IMR-90 (cell line): ENCODE measurements around the gene PPP2R2D.

Experiments
- CHD1 ChIP-seq: IDR thresholded peaks from 2 replicates; pipeline ENCODE4 v1.6.1; 2012; ENCODE audit warnings: low read depth, low read length, improper control_type of control experiment
- CTCF ChIP-seq: conservative IDR thresholded peaks from 2 replicates; pipeline ENCODE4 v1.5.1; 2012; ENCODE audit warnings: mild to moderate bottlenecking, low read depth, low read length, improper control_type of control experiment
- FOS ChIP-seq: fragments of 150-350 bp; IDR thresholded peaks from 2 replicates; pipeline ENCODE4 v1.6.1; 2016; ENCODE audit warnings: low read depth, low read length
- MAFK ChIP-seq: IDR thresholded peaks from 2 replicates; pipeline ENCODE4 v1.6.1; 2012; ENCODE audit warnings: low read depth, low read length, improper control_type of control experiment
- MAZ ChIP-seq: IDR thresholded peaks from 2 replicates; pipeline ENCODE4 v1.6.1; 2012; ENCODE audit warnings: low read depth, mild to moderate bottlenecking, low read length, improper control_type of control experiment, moderate library complexity, borderline replicate concordance
- MXI1 ChIP-seq: IDR thresholded peaks from 2 replicates; pipeline ENCODE4 v1.6.1; 2012; ENCODE audit warnings: low read depth, mild to moderate bottlenecking, low read length, moderate library complexity, borderline replicate concordance
- NFE2L2 ChIP-seq: fragments of 150-350 bp; IDR thresholded peaks from 2 replicates; pipeline ENCODE4 v1.6.1; 2016; ENCODE audit warnings: low read depth, mild to moderate bottlenecking, low read length
- POLR2A ChIP-seq: IDR thresholded peaks from 2 replicates; pipeline ENCODE4 v1.6.1; 2012; ENCODE audit warnings: mild to moderate bottlenecking, low read depth, low read length
- RAD21 ChIP-seq: IDR thresholded peaks from 2 replicates; pipeline ENCODE4 v1.6.1; 2012; ENCODE audit warnings: low read length, improper control_type of control experiment
- RCOR1 ChIP-seq: IDR thresholded peaks from 2 replicates; pipeline ENCODE4 v1.6.1; 2012; ENCODE audit warnings: mild to moderate bottlenecking, low read length, improper control_type of control experiment; ENCODE audit not compliant: insufficient replicate concordance
- RFX5 ChIP-seq: IDR thresholded peaks from 2 replicates; pipeline ENCODE4 v1.8.0; 2012; ENCODE audit warnings: low read depth, mild to moderate bottlenecking, low read length, moderate library complexity
- SMC3 ChIP-seq: fragments of 150-350 bp; IDR thresholded peaks from 2 replicates; pipeline ENCODE4 v1.6.1; 2016; ENCODE audit warnings: low read depth, mild to moderate bottlenecking, antibody characterized with exemption, low read length, moderate library complexity
- TF ChIP-seq, protein P1 (sequence below): fragments of 150-350 bp; IDR thresholded peaks from 2 replicates; pipeline ENCODE4 v1.6.1; 2017; ENCODE audit warnings: mild to moderate bottlenecking, antibody characterized with exemption, low read length, low read depth
- TF ChIP-seq, protein P2 (sequence below): fragments of 150-350 bp; IDR thresholded peaks from 2 replicates; pipeline ENCODE4 v1.6.1; 2016; ENCODE audit warnings: low read depth, mild to moderate bottlenecking, low read length, moderate library complexity, borderline replicate concordance

DNA sequence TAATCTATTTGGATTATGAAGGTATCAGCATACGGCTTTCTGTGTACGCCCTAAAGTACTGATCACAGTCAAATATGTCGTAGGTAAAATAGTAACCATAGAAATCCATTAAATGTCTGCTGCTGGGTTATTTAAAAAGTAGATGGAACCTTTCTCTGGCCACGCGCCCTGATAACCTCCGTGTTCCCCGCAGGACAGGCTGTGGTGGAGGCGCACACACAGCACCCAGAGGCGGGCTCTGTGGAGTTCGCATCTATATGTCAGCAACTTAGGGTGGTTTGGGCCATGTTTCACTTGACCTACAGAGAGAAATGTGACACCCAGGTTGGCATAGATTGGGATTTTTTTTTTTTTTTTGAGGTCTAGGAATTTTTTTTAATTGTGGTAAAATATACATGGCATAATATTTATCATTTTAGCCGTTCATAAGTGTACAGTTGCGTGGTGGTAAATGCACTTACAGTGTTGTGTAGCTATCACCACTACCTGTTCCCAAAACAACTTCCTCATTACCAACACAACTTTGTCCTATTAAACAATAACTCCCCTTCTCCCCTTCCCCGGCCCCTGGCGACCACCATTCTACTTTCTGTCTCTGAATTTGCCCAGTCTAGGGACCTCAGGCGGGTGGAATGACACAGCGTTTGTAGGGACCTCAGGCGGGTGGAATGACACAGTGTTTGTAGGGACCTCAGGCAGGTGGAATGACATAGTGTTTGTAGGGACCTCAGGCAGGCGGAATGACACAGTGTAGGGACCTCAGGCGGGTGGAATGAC is 15.4 kb downstream of the PPP2R2D start:
- TF ChIP-seq CTCF (no peak), MXI1 (no peak), RFX5 (no peak), RCOR1 (no peak), MAFK (no peak), POLR2A (no peak), SMC3 (no peak), MAZ (no peak), FOS (no peak), RAD21 (no peak), CHD1 (no peak), NFE2L2 (no peak)
- TF ChIP-seq, protein P1, sequence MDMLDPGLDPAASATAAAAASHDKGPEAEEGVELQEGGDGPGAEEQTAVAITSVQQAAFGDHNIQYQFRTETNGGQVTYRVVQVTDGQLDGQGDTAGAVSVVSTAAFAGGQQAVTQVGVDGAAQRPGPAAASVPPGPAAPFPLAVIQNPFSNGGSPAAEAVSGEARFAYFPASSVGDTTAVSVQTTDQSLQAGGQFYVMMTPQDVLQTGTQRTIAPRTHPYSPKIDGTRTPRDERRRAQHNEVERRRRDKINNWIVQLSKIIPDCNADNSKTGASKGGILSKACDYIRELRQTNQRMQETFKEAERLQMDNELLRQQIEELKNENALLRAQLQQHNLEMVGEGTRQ, result no peak
- TF ChIP-seq, protein P2, sequence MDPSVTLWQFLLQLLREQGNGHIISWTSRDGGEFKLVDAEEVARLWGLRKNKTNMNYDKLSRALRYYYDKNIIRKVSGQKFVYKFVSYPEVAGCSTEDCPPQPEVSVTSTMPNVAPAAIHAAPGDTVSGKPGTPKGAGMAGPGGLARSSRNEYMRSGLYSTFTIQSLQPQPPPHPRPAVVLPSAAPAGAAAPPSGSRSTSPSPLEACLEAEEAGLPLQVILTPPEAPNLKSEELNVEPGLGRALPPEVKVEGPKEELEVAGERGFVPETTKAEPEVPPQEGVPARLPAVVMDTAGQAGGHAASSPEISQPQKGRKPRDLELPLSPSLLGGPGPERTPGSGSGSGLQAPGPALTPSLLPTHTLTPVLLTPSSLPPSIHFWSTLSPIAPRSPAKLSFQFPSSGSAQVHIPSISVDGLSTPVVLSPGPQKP, result no peak
